ENCODE data around the gene SARDH.

The SARDH gene

GRCh38 chr9:133732639-133733408 is 5.3 kb downstream of the SARDH start:
- DNase-seq, result no peak

- DNase-seq, result peak in 1 of 2 experiments; percentile 27
Observed at GRCh38 chr9:133731876-133732638, 6.1 kb downstream of the SARDH start.

GRCh38 chr9:133730994-133731715 is 7.0 kb downstream of the SARDH start:
- no peak for DNase-seq

- DNase-seq, result no peak
Observed at GRCh38 chr9:133729617-133730281, 8.4 kb downstream of the SARDH start.

GRCh38 chr9:133728856-133729616 is 9.1 kb downstream of the SARDH start:
- no peak for DNase-seq

GRCh38 chr9:133727876-133728441 is 10.2 kb downstream of the SARDH start:
- no peak for DNase-seq

- DNase-seq, result no peak
Observed at GRCh38 chr9:133727277-133727875, 10.8 kb downstream of the SARDH start.

- DNase-seq, result no peak
Observed at GRCh38 chr9:133726401-133727276, 11.5 kb downstream of the SARDH start.

GRCh38 chr9:133725886-133726285 is 12.3 kb downstream of the SARDH start:
- no peak for DNase-seq

- DNase-seq, result no peak
Observed at GRCh38 chr9:133718563-133719315, 19.4 kb downstream of the SARDH start.

GRCh38 chr9:133717113-133718031 is 20.8 kb downstream of the SARDH start:
- DNase-seq, result no peak

- no peak for DNase-seq
Observed at GRCh38 chr9:133716564-133717112, 21.5 kb downstream of the SARDH start.

GRCh38 chr9:133715866-133716563 is 22.1 kb downstream of the SARDH start:
- DNase-seq, result no peak

GRCh38 chr9:133715295-133715865 is 22.8 kb downstream of the SARDH start:
- DNase-seq, result no peak

GRCh38 chr9:133714606-133715294 is 23.4 kb downstream of the SARDH start:
- DNase-seq, result no peak

- no peak for DNase-seq
Observed at GRCh38 chr9:133713960-133714495, 24.1 kb downstream of the SARDH start.

Measured in NCI-H446 (cell line).